Keratinocyte (primary cell): ENCODE results near the gene CCT6A.

Experiments used
- CTCF ChIP-seq, 3 experiments: IDR thresholded peaks in 1 of 3; conservative IDR thresholded peaks in 1 of 3; optimal IDR thresholded peaks in 1 of 3; 2 replicates in 2 of 3; 3 replicates in 1 of 3; pipeline versions ENCODE3 to v1.5.1; 2011; ENCODE audit warnings: low read length in 3 of 3, mild to moderate bottlenecking in 3 of 3, moderate library complexity in 2 of 3, control low read depth in 1 of 3, inconsistent platforms in 1 of 3; ENCODE audit not compliant: insufficient read depth in 2 of 3; ENCODE audit errors: extremely low read depth in 1 of 3
- EZH2 ChIP-seq: IDR thresholded peaks from one replicate; pipeline ENCODE4 v1.6.1; 2012; ENCODE audit warnings: inconsistent platforms, mild to moderate bottlenecking, low read length, moderate library complexity

GRCh38 chr7:56074371-56074791, 22.8 kb downstream of the CCT6A start:
- peak; percentile 75 to 94 (median 90) for TF ChIP-seq CTCF (optimal IDR thresholded peaks at IDR 0.05 in 1 of 3, IDR thresholded peaks at IDR 0.05 in 1 of 3, conservative IDR thresholded peaks at IDR 0.05 in 1 of 3; ENCODE audit: extremely low read depth in 1 of 3, insufficient read depth in 2 of 3, low read length in 3 of 3)
- no peak for TF ChIP-seq EZH2
